Kidney (tissue), 2 donors: Measurements from ENCODE around the gene ACSM2A. TPM values are rescaled to one million over a fixed set of nuclear protein-coding genes. Genes with fewer than 3 reads are reported as not detected.

ENCODE experiments used
- polyA plus RNA-seq: library from polyadenylated mRNA; stranded (reverse); fragments of 350-450 nt; fragmentation: Illumina TruSeq; extraction: RNeasy Lipid Tissue Mini Kit (QIAGEN cat#74804); gene quantifications from one replicate; pipeline ENCODE4 v1.2.3, GENCODE V29; 2014; ENCODE audit warnings: low read depth, low replicate concordance; ENCODE audit not compliant: insufficient read depth
- total RNA-seq: library from RNA; stranded (reverse); fragmentation: NEBNext Ultra II Directional; extraction: Animal tissue kit (Norgen Biotek cat#: 25700); gene quantifications from one replicate; pipeline ENCODE4 v1.2.1, GENCODE V29; 2021
- donor health status: DM: yes; HTN: yes; CAD: no.

Gene ACSM2A
- total and polyA plus RNA-seq, 2 donors from 2014 or later = 59.3 to 269 TPM

Other genes with a start within 250 kb of the ACSM2A start
- 0.94 TPM for gene GP2, start 124.0 kb upstream of the ACSM2A start, total RNA-seq
- gene GP2, start 124.0 kb upstream of the ACSM2A start, polyA plus RNA-seq = 9.3 TPM
- gene UMOD, start 98.8 kb upstream of the ACSM2A start, total RNA-seq = 65.7 TPM
- gene UMOD, start 98.8 kb upstream of the ACSM2A start, polyA plus RNA-seq = 4,168 TPM
- gene PDILT, start 46.8 kb upstream of the ACSM2A start, total RNA-seq = not detected
- not detected for gene PDILT, start 46.8 kb upstream of the ACSM2A start, polyA plus RNA-seq
- 8.6 TPM for gene ACSM5, start 42.0 kb upstream of the ACSM2A start, total RNA-seq
- 22.8 TPM for gene ACSM5, start 42.0 kb upstream of the ACSM2A start, polyA plus RNA-seq
- 48.2 TPM for gene ACSM2B, start 124.8 kb downstream of the ACSM2A start, total RNA-seq
- gene ACSM2B, start 124.8 kb downstream of the ACSM2A start, polyA plus RNA-seq = 428 TPM
- 2.2 TPM for gene ACSM1, start 246.2 kb downstream of the ACSM2A start, total RNA-seq
- 1.1 TPM for gene ACSM1, start 246.2 kb downstream of the ACSM2A start, polyA plus RNA-seq